H9 (cell line): ENCODE data around the gene ASF1B. TPM values are rescaled to one million over a fixed set of nuclear protein-coding genes. Genes with fewer than 3 reads are reported as not detected.

ENCODE experiments used
- DNase-seq: peaks from one replicate; pipeline ENCODE4 v3.0.0-alpha.2; 2017
- H2AFZ ChIP-seq: one replicate; pipeline ENCODE4 v1.6.1; 2013; ENCODE audit warnings: mild to moderate bottlenecking, low read length, control low read depth, moderate library complexity
- H2AK5ac ChIP-seq: 2 replicates; pipeline ENCODE4 v1.6.1; 2013; ENCODE audit warnings: low read length, control low read depth, mixed read lengths; ENCODE audit not compliant: insufficient read length
- H2BK120ac ChIP-seq: one replicate; pipeline ENCODE4 v1.6.1; 2013; ENCODE audit warnings: low read depth, mild to moderate bottlenecking, low read length, control low read depth, inconsistent platforms; ENCODE audit not compliant: poor library complexity, severe bottlenecking
- H2BK12ac ChIP-seq: 2 replicates; pipeline ENCODE4 v1.6.1; 2013; ENCODE audit warnings: low read length, control low read depth, mixed read lengths, low read depth; ENCODE audit not compliant: insufficient read length
- H2BK15ac ChIP-seq: 2 replicates; pipeline ENCODE4 v1.6.1; 2013; ENCODE audit warnings: low read depth, low read length, control low read depth
- H2BK20ac ChIP-seq: one replicate; pipeline ENCODE4 v1.6.1; 2013; ENCODE audit warnings: low read depth, mild to moderate bottlenecking, low read length, control low read depth, inconsistent platforms; ENCODE audit not compliant: poor library complexity, severe bottlenecking
- H2BK5ac ChIP-seq: 2 replicates; pipeline ENCODE4 v1.6.1; 2013; ENCODE audit warnings: low read length, control low read depth, mixed read lengths; ENCODE audit not compliant: insufficient read length
- H3K14ac ChIP-seq: 2 replicates; pipeline ENCODE4 v1.6.1; 2013; ENCODE audit warnings: low read length, control low read depth; ENCODE audit not compliant: insufficient read depth
- H3K18ac ChIP-seq: 2 replicates; pipeline ENCODE4 v1.6.1; 2013; ENCODE audit warnings: low read depth, mild to moderate bottlenecking, mixed read lengths, low read length, control low read depth; ENCODE audit not compliant: insufficient read length
- H3K23ac ChIP-seq: 2 replicates; pipeline ENCODE4 v1.6.1; 2013; ENCODE audit warnings: low read length, control low read depth, mixed read lengths, low read depth; ENCODE audit not compliant: insufficient read length
- H3K23me2 ChIP-seq: 2 replicates; pipeline ENCODE4 v1.6.1; 2013; ENCODE audit warnings: low read depth, mild to moderate bottlenecking, mixed read lengths, low read length, control low read depth; ENCODE audit not compliant: insufficient read length, poor library complexity, severe bottlenecking
- H3K27ac ChIP-seq: 2 replicates; pipeline ENCODE4 v1.5.1; 2013; ENCODE audit warnings: low read length, control low read depth, mixed read lengths, low read depth; ENCODE audit not compliant: insufficient read length
- H3K27me3 ChIP-seq: 2 replicates; pipeline ENCODE4 v1.6.1; 2013; ENCODE audit warnings: low read length, control low read depth, inconsistent platforms; ENCODE audit not compliant: insufficient read depth
- H3K4ac ChIP-seq: 2 replicates; pipeline ENCODE4 v1.6.1; 2013; ENCODE audit warnings: low read depth, mild to moderate bottlenecking, control low read depth, inconsistent platforms, low read length, moderate library complexity
- H3K4me1 ChIP-seq: 2 replicates; pipeline ENCODE4 v1.6.1; 2013; ENCODE audit warnings: low read length, control low read depth, inconsistent platforms; ENCODE audit not compliant: insufficient read depth
- H3K4me2 ChIP-seq: 2 replicates; pipeline ENCODE4 v1.6.1; 2013; ENCODE audit warnings: low read length, control low read depth, mixed read lengths; ENCODE audit not compliant: insufficient read length, insufficient read depth
- H3K56ac ChIP-seq: 2 replicates; pipeline ENCODE4 v1.6.1; 2013; ENCODE audit warnings: low read depth, mild to moderate bottlenecking, mixed read lengths, low read length, control low read depth; ENCODE audit not compliant: insufficient read length
- H3K79me1 ChIP-seq: 2 replicates; pipeline ENCODE4 v1.6.1; 2013; ENCODE audit warnings: low read depth, mild to moderate bottlenecking, moderate library complexity, low read length, control low read depth, inconsistent platforms; ENCODE audit not compliant: insufficient read depth, poor library complexity, severe bottlenecking
- H3K79me2 ChIP-seq: 2 replicates; pipeline ENCODE4 v1.6.1; 2013; ENCODE audit warnings: low read length, control low read depth, inconsistent platforms; ENCODE audit not compliant: insufficient read depth
- H3K9ac ChIP-seq: 2 replicates; pipeline ENCODE4 v1.6.1; 2013; ENCODE audit warnings: low read length, control low read depth, mixed read lengths; ENCODE audit not compliant: insufficient read length; ENCODE audit errors: extremely low read depth
- H3K9me3 ChIP-seq: one replicate; pipeline ENCODE4 v1.6.1; 2013; ENCODE audit warnings: low read depth, low read length, inconsistent platforms; ENCODE audit not compliant: control insufficient read depth
- H3T11ph ChIP-seq: one replicate; pipeline ENCODE4 v1.6.1; 2013; ENCODE audit warnings: mild to moderate bottlenecking, low read length, control low read depth, inconsistent platforms
- H4K20me1 ChIP-seq: one replicate; pipeline ENCODE4 v1.6.1; 2013; ENCODE audit not compliant: control insufficient read depth, insufficient read length, insufficient read depth
- H4K5ac ChIP-seq: 2 replicates; pipeline ENCODE4 v1.6.1; 2013; ENCODE audit warnings: low read depth, mild to moderate bottlenecking, mixed read lengths, low read length, control low read depth; ENCODE audit not compliant: insufficient read length
- H4K8ac ChIP-seq: replicated peaks from 2 replicates; pipeline ENCODE4 v1.6.1; 2013; ENCODE audit warnings: low read length, control low read depth, mixed read lengths, low read depth; ENCODE audit not compliant: insufficient read length
- H4K91ac ChIP-seq: 2 replicates; pipeline ENCODE4 v1.6.1; 2013; ENCODE audit warnings: low read depth, mild to moderate bottlenecking, moderate library complexity, mixed read lengths, low read length, control low read depth; ENCODE audit not compliant: insufficient read length
- H3K27ac Mint-ChIP-seq, 3 experiments: 2 replicates in 2 of 3; 3 replicates in 1 of 3; pipeline ENCODE4 v1.8.0; 2020 to 2021; ENCODE audit warnings: mixed read lengths in 3 of 3, mild to moderate bottlenecking in 1 of 3, moderate library complexity in 1 of 3
- H3K27me3 Mint-ChIP-seq: 2 replicates; pipeline ENCODE4 v1.8.0; 2021; ENCODE audit warnings: low read depth, mild to moderate bottlenecking, moderate library complexity, mixed read lengths
- H3K36me3 Mint-ChIP-seq, 3 experiments: 2 replicates in 2 of 3; 3 replicates in 1 of 3; pipeline ENCODE4 v1.8.0; 2020 to 2021; ENCODE audit warnings: low read depth in 3 of 3, mixed read lengths in 3 of 3; ENCODE audit not compliant: insufficient read depth in 1 of 3
- H3K4me1 Mint-ChIP-seq, 2 experiments: 2 replicates each; pipeline ENCODE4 v1.8.0; 2020; ENCODE audit warnings: mixed read lengths in 2 of 2
- H3K4me3 Mint-ChIP-seq, 2 experiments: 2 replicates in 1 of 2; 3 replicates in 1 of 2; pipeline ENCODE4 v1.8.0; 2020 to 2021; ENCODE audit warnings: mild to moderate bottlenecking in 2 of 2, mixed read lengths in 2 of 2, moderate library complexity in 1 of 2
- H3K9me3 Mint-ChIP-seq, 2 experiments: 2 replicates in 1 of 2; 3 replicates in 1 of 2; pipeline ENCODE4 v1.8.0; 2020; ENCODE audit warnings: mild to moderate bottlenecking in 2 of 2, mixed read lengths in 2 of 2, moderate library complexity in 1 of 2
- WGBS: extraction: QIAGEN DNeasy Blood & Tissue Kit; methylation state at CpG from one replicate; pipeline ENCODE4 v1.1.7; 2013; ENCODE audit warnings: missing lambda C conversion rate, low lambda C conversion rate, mixed read lengths; ENCODE audit not compliant: insufficient read length; ENCODE audit errors: extremely low coverage; 5-methylcytosine and 5-hydroxymethylcytosine counted together
- total RNA-seq: library from RNA; stranded (reverse); gene quantifications from 2 replicates; pipeline ENCODE4 v1.2.1, GENCODE V29; 2021
- TF ChIP-seq, protein P1 (sequence below): fragments of 200-600 bp; sonication (generic); conservative IDR thresholded peaks from 3 replicates; pipeline ENCODE4 v1.8.0; 2021; ENCODE audit warnings: antibody characterized with exemption, mild to moderate bottlenecking

The ASF1B gene
- total RNA-seq, 1 experiment from 2014 or later = 46.6 TPM

DNA sequence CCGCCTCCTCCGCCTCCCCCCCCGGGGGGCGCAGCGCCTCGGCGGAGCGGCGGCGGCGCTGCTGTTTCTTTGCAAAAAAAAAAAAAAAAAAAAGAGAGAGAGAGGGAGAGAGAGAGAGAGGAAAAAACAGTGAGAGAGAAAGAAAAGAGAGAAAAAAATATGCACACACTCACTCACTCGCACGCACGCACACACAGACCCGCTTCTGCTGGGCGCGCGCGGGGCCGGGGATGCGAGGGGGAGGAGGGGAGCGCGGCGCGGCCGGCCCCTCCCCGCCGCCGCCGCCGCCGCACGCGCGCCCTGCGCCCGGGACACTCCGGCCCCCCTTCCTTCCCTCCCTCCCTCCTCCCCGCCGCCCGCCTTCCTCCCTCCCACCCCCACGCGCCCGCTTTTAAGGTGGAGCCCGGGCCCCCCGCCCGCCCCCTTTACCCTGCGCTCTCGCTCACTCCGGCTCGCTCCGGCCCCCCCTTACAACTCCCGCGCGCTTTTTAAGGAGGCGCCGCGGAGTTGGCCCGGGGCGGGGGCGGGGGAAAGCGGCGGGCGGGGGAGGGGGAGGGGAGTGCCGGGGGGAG is 45.8 kb downstream of the ASF1B start, which contains the start of gene SAMD1:
TSS of gene SAMD1 (minus strand) at position 243 of the 572 bp plus-strand sequence.
- Histone ChIP-seq H3K27me3 (no peaks in the 10 kb centered on the region), H4K5ac (no peak within 1 kb of the TSS), H3K79me1 (no peaks in the 10 kb centered on the region), H2BK12ac (no peak within 1 kb of the TSS), H3K18ac (no peak within 1 kb of the TSS), H2BK5ac (no peak within 1 kb of the TSS), H3K23ac (no peak within 1 kb of the TSS), H3T11ph (no peak within 1 kb of the TSS), H2AK5ac (no peak within 1 kb of the TSS), H4K20me1 (no peaks in the 10 kb centered on the region), H3K27ac (no peak within 1 kb of the TSS), H2AFZ (no peak within 1 kb of the TSS), H3K9ac (no peak within 1 kb of the TSS), H4K8ac (no peak within 1 kb of the TSS), H3K56ac (no peak within 1 kb of the TSS), H2BK15ac (no peak within 1 kb of the TSS), H3K4me2 (peak within 1 kb of the TSS; percentile 68), H3K79me2 (no peaks in the 10 kb centered on the region), H3K4me1 (no peaks in the 10 kb centered on the region), H2BK120ac (no peak within 1 kb of the TSS), H3K14ac (no peak within 1 kb of the TSS; the same call in 1 of the 2 replicates), H4K91ac (no peak within 1 kb of the TSS), H3K4ac (no peak within 1 kb of the TSS), H3K23me2 (peaks cover 8% of the 10 kb centered on the region), H3K9me3 (peaks cover 6% of the 10 kb centered on the region), H2BK20ac (no peak within 1 kb of the TSS)
- Mint-ChIP-seq H3K27me3 (peaks cover 21% of the 10 kb centered on the region), H3K27ac (peak within 1 kb of the TSS; percentile 70 to 92 (median 78); a peak in 5 of 7 replicates), H3K4me1 (peaks cover 12% of the 10 kb centered on the region in 2 experiments), H3K4me3 (peak within 1 kb of the TSS; percentile 78 to 98), H3K9me3 (peaks cover 13 to 15% of the 10 kb centered on the region in 2 experiments), H3K36me3 (peaks cover 17 to 36% (median 29%) of the 10 kb centered on the region in 3 experiments)
- WGBS = no CpG with 5 or more reads among the region's 65 CpGs
- TF ChIP-seq, protein P1, sequence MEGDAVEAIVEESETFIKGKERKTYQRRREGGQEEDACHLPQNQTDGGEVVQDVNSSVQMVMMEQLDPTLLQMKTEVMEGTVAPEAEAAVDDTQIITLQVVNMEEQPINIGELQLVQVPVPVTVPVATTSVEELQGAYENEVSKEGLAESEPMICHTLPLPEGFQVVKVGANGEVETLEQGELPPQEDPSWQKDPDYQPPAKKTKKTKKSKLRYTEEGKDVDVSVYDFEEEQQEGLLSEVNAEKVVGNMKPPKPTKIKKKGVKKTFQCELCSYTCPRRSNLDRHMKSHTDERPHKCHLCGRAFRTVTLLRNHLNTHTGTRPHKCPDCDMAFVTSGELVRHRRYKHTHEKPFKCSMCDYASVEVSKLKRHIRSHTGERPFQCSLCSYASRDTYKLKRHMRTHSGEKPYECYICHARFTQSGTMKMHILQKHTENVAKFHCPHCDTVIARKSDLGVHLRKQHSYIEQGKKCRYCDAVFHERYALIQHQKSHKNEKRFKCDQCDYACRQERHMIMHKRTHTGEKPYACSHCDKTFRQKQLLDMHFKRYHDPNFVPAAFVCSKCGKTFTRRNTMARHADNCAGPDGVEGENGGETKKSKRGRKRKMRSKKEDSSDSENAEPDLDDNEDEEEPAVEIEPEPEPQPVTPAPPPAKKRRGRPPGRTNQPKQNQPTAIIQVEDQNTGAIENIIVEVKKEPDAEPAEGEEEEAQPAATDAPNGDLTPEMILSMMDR = no peak
- DNase-seq = peak; percentile 79
